Ascending aorta (tissue), 2 donors: ENCODE data around the gene ARID5B. TPM values are rescaled to one million over a fixed set of nuclear protein-coding genes. Genes with fewer than 3 reads are reported as not detected.

Experiments used
- DNase-seq, 2 donors: peaks; one replicate each; pipeline ENCODE4 v3.0.0-alpha.2; 2019; ENCODE audit warnings: low spot score in 2 of 2
- H3K27ac ChIP-seq, 2 donors: fragments of 200-600 bp; sonication (generic); one replicate each; pipeline ENCODE4 v1.5.1; 2016 to 2017; ENCODE audit warnings: mild to moderate bottlenecking in 1 of 2
- H3K27me3 ChIP-seq: fragments of 200-600 bp; sonication (generic); one replicate; pipeline ENCODE4 v1.5.1; 2017
- H3K36me3 ChIP-seq, 2 donors: fragments of 200-600 bp; sonication (generic); one replicate each; pipeline ENCODE4 v1.5.1; 2016
- H3K4me1 ChIP-seq, 2 donors: fragments of 200-600 bp; sonication (generic); one replicate each; pipeline ENCODE4 v1.5.1; 2016 to 2017; ENCODE audit warnings: mild to moderate bottlenecking in 1 of 2
- H3K4me3 ChIP-seq, 2 donors: fragments of 200-600 bp; sonication (generic); one replicate each; pipeline ENCODE4 v1.5.1; 2016 to 2017; ENCODE audit warnings: mild to moderate bottlenecking in 1 of 2
- H3K9me3 ChIP-seq, 2 donors: fragments of 200-600 bp; sonication (generic); one replicate each; pipeline ENCODE4 v1.5.1; 2016
- intact Hi-C: fragments of 100-400 bp; cut with DNase I; formaldehyde crosslinking; loops from one replicate; pipeline ENCODE4 v1.15.1; 2023
- total RNA-seq: library from RNA; depleted of rRNA; stranded (reverse); fragments of >200 nt; gene quantifications from one replicate; pipeline ENCODE4 v1.1.0, GENCODE V29; 2016
- TF ChIP-seq, protein P1 (sequence below), 3 experiments: fragments of 200-600 bp in 2 of 3; fragments of 450-650 bp in 1 of 3; sonication (generic) in 2 of 3; IDR thresholded peaks; one replicate each; pipeline ENCODE4 v1.5.1; 2016 to 2019; ENCODE audit warnings: antibody characterized with exemption in 3 of 3, mild to moderate bottlenecking in 1 of 3, moderate library complexity in 1 of 3

The ARID5B gene
- total RNA-seq, 1 donor from 2014 or later, result 92.5 TPM

- TF ChIP-seq, protein P1, sequence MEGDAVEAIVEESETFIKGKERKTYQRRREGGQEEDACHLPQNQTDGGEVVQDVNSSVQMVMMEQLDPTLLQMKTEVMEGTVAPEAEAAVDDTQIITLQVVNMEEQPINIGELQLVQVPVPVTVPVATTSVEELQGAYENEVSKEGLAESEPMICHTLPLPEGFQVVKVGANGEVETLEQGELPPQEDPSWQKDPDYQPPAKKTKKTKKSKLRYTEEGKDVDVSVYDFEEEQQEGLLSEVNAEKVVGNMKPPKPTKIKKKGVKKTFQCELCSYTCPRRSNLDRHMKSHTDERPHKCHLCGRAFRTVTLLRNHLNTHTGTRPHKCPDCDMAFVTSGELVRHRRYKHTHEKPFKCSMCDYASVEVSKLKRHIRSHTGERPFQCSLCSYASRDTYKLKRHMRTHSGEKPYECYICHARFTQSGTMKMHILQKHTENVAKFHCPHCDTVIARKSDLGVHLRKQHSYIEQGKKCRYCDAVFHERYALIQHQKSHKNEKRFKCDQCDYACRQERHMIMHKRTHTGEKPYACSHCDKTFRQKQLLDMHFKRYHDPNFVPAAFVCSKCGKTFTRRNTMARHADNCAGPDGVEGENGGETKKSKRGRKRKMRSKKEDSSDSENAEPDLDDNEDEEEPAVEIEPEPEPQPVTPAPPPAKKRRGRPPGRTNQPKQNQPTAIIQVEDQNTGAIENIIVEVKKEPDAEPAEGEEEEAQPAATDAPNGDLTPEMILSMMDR (IDR thresholded peaks at IDR 0.05), result no peak
- peaks cover 14 to 58% of the 10 kb centered on the region in 2 donors for H3K4me1 ChIP-seq
- intact Hi-C loops, result loop anchor here (2.0 to 5.0 kb wide), 2 partner anchors 23 to 149 kb away; no protein-coding TSS in a partner anchor
- no peaks in the 10 kb centered on the region for H3K9me3 ChIP-seq
- peak in 1 of 2 donors; percentile 82 for DNase-seq
- peaks cover 36 to 47% of the 10 kb centered on the region in 2 donors for H3K36me3 ChIP-seq
- peak overlapping the region in 1 of 2 donors; percentile 43 for H3K4me3 ChIP-seq
- peak overlapping the region; percentile 64 to 85 for H3K27ac ChIP-seq
- H3K27me3 ChIP-seq, result no peaks in the 10 kb centered on the region
Measured at GRCh38 chr10:62083412-62084267, 182.1 kb downstream of the ARID5B start.

- DNase-seq, result no peak
- TF ChIP-seq, protein P1 (IDR thresholded peaks at IDR 0.05), result no peak
- intact Hi-C loops, result loop anchor here (5.0 kb wide), 1 partner anchor 148 kb away; no protein-coding TSS in a partner anchor
- Histone ChIP-seq H3K27ac (peak overlapping the region; percentile 64 to 85), H3K4me1 (peaks cover 14 to 49% of the 10 kb centered on the region in 2 donors), H3K4me3 (no peak overlapping the region), H3K9me3 (no peaks in the 10 kb centered on the region), H3K27me3 (no peaks in the 10 kb centered on the region), H3K36me3 (peaks cover 36 to 46% of the 10 kb centered on the region in 2 donors)
Measured at GRCh38 chr10:62084451-62084850, 183.0 kb downstream of the ARID5B start.

GRCh38 chr10:62085404-62085803 lies 183.9 kb downstream of the ARID5B start:
- Histone ChIP-seq H3K27ac (peak overlapping the region; percentile 42 to 85), H3K27me3 (no peaks in the 10 kb centered on the region), H3K4me1 (peaks cover 14 to 41% of the 10 kb centered on the region in 2 donors), H3K36me3 (peaks cover 44 to 49% of the 10 kb centered on the region in 2 donors), H3K4me3 (no peak overlapping the region), H3K9me3 (no peaks in the 10 kb centered on the region)
- DNase-seq, result no peak
- intact Hi-C loops, result no loop called here
- TF ChIP-seq, protein P1 (IDR thresholded peaks at IDR 0.05), result no peak

DNA sequence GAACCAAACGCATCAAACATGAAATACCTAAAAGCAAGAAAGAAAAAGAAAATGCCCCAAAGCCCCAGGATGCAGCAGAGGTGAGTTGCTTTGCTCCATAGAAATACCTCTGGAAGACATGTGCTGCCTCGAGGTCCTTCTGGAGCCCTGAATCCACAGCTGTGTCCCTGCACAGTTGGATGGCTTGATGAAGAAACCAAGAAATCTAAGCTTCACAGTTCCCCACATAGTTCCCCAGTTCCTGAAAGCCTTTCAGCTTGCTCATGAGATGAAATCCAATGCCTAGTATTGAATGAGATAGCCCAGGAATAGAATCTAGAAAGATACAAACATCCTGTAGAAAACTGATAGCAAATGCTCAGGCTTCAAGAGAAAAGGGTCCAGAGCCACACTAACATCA lies 184.3 kb downstream of the ARID5B start:
- Histone ChIP-seq H3K4me1 (peaks cover 12 to 37% of the 10 kb centered on the region in 2 donors), H3K4me3 (no peak overlapping the region), H3K36me3 (peaks cover 48 to 54% of the 10 kb centered on the region in 2 donors), H3K27me3 (no peaks in the 10 kb centered on the region), H3K9me3 (no peaks in the 10 kb centered on the region), H3K27ac (peak overlapping the region in 1 of 2 donors; percentile 85)
- TF ChIP-seq, protein P1 (IDR thresholded peaks at IDR 0.05), result no peak
- no peak for DNase-seq
- intact Hi-C loops, result no loop called here

DNA sequence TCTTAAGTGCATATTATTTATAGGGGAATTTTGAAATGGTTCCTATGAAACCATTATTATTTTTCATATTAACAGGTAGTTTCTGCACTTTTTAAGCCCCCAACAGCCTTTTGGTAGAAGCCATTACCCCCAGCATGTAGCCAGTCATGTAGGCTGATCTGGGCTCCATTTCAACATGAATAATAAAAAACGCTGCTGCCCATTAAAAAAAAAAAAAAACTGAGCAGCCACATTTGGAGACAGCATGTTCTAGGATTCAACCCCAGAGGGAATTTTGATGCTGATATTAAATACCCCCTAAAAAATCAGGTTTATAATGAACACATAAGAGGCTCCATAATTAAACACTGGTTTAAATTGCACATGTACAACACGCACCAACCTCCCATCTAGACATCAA lies 185.8 kb downstream of the ARID5B start:
- TF ChIP-seq, protein P1 (IDR thresholded peaks at IDR 0.05), result no peak
- no peak overlapping the region for H3K4me3 ChIP-seq
- no peaks in the 10 kb centered on the region for H3K27me3 ChIP-seq
- H3K9me3 ChIP-seq, result no peaks in the 10 kb centered on the region
- H3K36me3 ChIP-seq, result peaks cover 63 to 69% of the 10 kb centered on the region in 2 donors
- peaks cover under 1 to 24% of the 10 kb centered on the region in 2 donors for H3K4me1 ChIP-seq
- DNase-seq, result no peak
- no peak overlapping the region for H3K27ac ChIP-seq
- intact Hi-C loops, result no loop called here
